Prostate gland (tissue), 2 donors: ENCODE results near the gene USP47. TPM values are rescaled to one million over a fixed set of nuclear protein-coding genes. Genes with fewer than 3 reads are reported as not detected.
A peak's percentile ranks its signal among the peaks of the same experiment; 100 is the strongest.

ENCODE experiments used
- DNase-seq: peaks from one replicate; pipeline ENCODE4 v3.0.0-alpha.2; 2019; ENCODE audit warnings: low spot score
- H3K27ac ChIP-seq, 2 donors: fragments of 200-600 bp; sonication (generic); 2 replicates each; pipeline ENCODE4 v1.5.1; 2017 to 2019
- H3K27me3 ChIP-seq: fragments of 200-600 bp; sonication (generic); replicated peaks from 2 replicates; pipeline ENCODE4 v1.5.1; 2019; ENCODE audit not compliant: insufficient read depth
- H3K36me3 ChIP-seq, 2 donors: fragments of 200-600 bp; sonication (generic); 1 replicate in 1 of 2; 2 replicates in 1 of 2; pipeline versions ENCODE4 v1.5.1 to v1.8.1; 2017 to 2019
- H3K4me1 ChIP-seq: fragments of 200-600 bp; sonication (generic); replicated peaks from 2 replicates; pipeline ENCODE4 v1.5.1; 2019
- H3K4me3 ChIP-seq, 2 donors: fragments of 200-600 bp; sonication (generic); 2 replicates each; pipeline ENCODE4 v1.5.1; 2017 to 2019
- H3K9me3 ChIP-seq: fragments of 200-600 bp; sonication (generic); 2 replicates; pipeline ENCODE4 v1.5.1; 2017
- CTCF ChIP-seq, 4 experiments: fragments of 200-600 bp in 2 of 4; fragments of 450-650 bp in 2 of 4; sonication (generic) in 2 of 4; IDR thresholded peaks; 1 replicate in 3 of 4; 2 replicates in 1 of 4; pipeline ENCODE4 v1.5.1; 2016 to 2019; ENCODE audit warnings: antibody characterized with exemption in 4 of 4, mild to moderate bottlenecking in 2 of 4, moderate library complexity in 2 of 4
- POLR2A ChIP-seq: fragments of 450-650 bp; IDR thresholded peaks from one replicate; pipeline ENCODE4 v1.6.1; 2016; ENCODE audit warnings: antibody characterized with exemption, mild to moderate bottlenecking
- POLR2AphosphoS5 ChIP-seq: sonication (generic); formaldehyde crosslinking; IDR thresholded peaks from one replicate; pipeline ENCODE4 v1.6.1; 2017; ENCODE audit warnings: antibody characterized with exemption
- WGBS: methylation state at CpG from one replicate; pipeline ENCODE4 v1.1.5; 2018; 5-methylcytosine and 5-hydroxymethylcytosine counted together
- intact Hi-C: fragments of 100-400 bp; cut with DNase I; formaldehyde crosslinking; loops from one replicate; pipeline ENCODE4 v1.14.2; 2022
- total RNA-seq, 2 donors: library from RNA; depleted of rRNA; stranded (reverse); fragments of >200 nt; gene quantifications; one replicate each; pipeline ENCODE4 v1.1.0, GENCODE V29; 2016

The USP47 gene
- total RNA-seq, 2 donors from 2014 or later = 58.4 to 76.6 TPM

GRCh38 chr11:11969380-11970215 is 127.8 kb downstream of the USP47 start:
- intact Hi-C loops = no loop called here
- H3K4me1 ChIP-seq = no peaks in the 10 kb centered on the region

GRCh38 chr11:11970556-11970955 is 128.8 kb downstream of the USP47 start:
- intact Hi-C loops = no loop called here
- Histone ChIP-seq H3K4me3 (no peak overlapping the region), H3K9me3 (no peaks in the 10 kb centered on the region), H3K27ac (no peak overlapping the region), H3K36me3 (no peaks in the 10 kb centered on the region), H3K4me1 (no peaks in the 10 kb centered on the region), H3K27me3 (no peaks in the 10 kb centered on the region)
- no peak for DNase-seq
- TF ChIP-seq POLR2A (no peak), CTCF (IDR thresholded peaks at IDR 0.05) (no peak), POLR2AphosphoS5 (no peak)
- WGBS = 98% methylated on average over 2 of the region's 2 CpGs

More at GRCh38 chr11:11969380-11970215, 127.8 kb downstream of the USP47 start:
- Histone ChIP-seq H3K9me3 (no peaks in the 10 kb centered on the region), H3K4me3 (no peak overlapping the region), H3K27ac (no peak overlapping the region), H3K36me3 (no peaks in the 10 kb centered on the region), H3K27me3 (no peaks in the 10 kb centered on the region)
- no peak for DNase-seq
- no peak for TF ChIP-seq CTCF (IDR thresholded peaks at IDR 0.05)
- no peak for TF ChIP-seq POLR2A
- TF ChIP-seq POLR2AphosphoS5 = no peak
- 73% methylated on average over 19 of the region's 19 CpGs for WGBS

DNA sequence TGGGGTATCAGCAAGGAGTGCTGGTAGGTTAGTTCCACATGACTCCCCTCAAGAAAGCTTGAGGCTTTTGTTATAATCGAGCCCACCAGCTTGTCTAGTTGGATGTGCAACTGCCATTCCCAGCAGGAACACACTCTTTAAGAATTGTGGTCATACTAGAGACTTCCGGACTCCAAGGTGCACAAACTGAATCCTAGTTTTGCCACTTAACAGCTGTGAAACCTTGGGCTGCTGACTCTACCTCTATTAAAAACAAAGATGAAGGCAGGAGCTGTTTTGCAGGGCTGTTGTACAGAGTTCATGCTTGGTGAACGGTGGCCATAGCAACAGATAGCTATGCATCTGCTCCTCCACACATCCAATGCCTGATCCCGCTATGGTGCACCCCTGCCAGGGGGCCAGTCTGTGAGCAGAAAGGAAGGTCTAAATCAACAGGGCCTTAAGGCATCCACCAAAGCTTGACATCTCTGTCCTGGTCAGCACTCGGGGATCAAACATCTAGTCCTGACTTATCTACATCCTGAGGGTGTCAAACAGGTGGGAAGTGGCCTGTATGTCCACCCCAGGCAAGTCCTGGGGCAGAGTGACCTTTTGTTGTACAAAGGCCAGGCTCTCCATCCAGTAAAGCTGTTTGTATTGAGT is 130.3 kb downstream of the USP47 start:
- no peaks in the 10 kb centered on the region for H3K4me1 ChIP-seq
- no peaks in the 10 kb centered on the region for H3K27me3 ChIP-seq
- no peak for DNase-seq
- H3K27ac ChIP-seq = no peak overlapping the region
- H3K9me3 ChIP-seq = no peaks in the 10 kb centered on the region
- 78% methylated on average over 5 of the region's 5 CpGs for WGBS
- no peak overlapping the region for H3K4me3 ChIP-seq
- no peak for TF ChIP-seq CTCF (IDR thresholded peaks at IDR 0.05)
- intact Hi-C loops = no loop called here
- H3K36me3 ChIP-seq = no peaks in the 10 kb centered on the region

- no peak overlapping the region for H3K4me3 ChIP-seq
- H3K27ac ChIP-seq = peak overlapping the region; percentile 54 to 57
- H3K36me3 ChIP-seq = no peaks in the 10 kb centered on the region
- no peaks in the 10 kb centered on the region for H3K27me3 ChIP-seq
- no peaks in the 10 kb centered on the region for H3K4me1 ChIP-seq
- H3K9me3 ChIP-seq = no peaks in the 10 kb centered on the region
- intact Hi-C loops = no loop called here
- TF ChIP-seq CTCF (IDR thresholded peaks at IDR 0.05) (no peak), POLR2A (no peak), POLR2AphosphoS5 (no peak)
- 85% methylated on average over 3 of the region's 3 CpGs for WGBS
- DNase-seq = no peak
Observed at GRCh38 chr11:11972730-11973341, 131.1 kb downstream of the USP47 start.
